Neural cell (in vitro differentiated cells): ENCODE results near the gene NKAIN2.

Experiments used
- EP300 ChIP-seq: fragments of 450-650 bp; conservative IDR thresholded peaks from 2 replicates; pipeline ENCODE4 v1.6.1; 2014; ENCODE audit warnings: antibody characterized with exemption, mild to moderate bottlenecking, moderate library complexity; ENCODE audit not compliant: poor library complexity, severe bottlenecking
- EZH2 ChIP-seq: fragments of 200-600, 300-800 bp; shearing (Covaris generic), sonication (generic); IDR thresholded peaks from 2 replicates; pipeline ENCODE4 v1.6.1; 2014; ENCODE audit warnings: antibody characterized with exemption, low read length, borderline replicate concordance, mild to moderate bottlenecking; ENCODE audit not compliant: insufficient read depth, poor library complexity, severe bottlenecking
- POLR2AphosphoS5 ChIP-seq: IDR thresholded peaks from 2 replicates; pipeline ENCODE4 v1.6.1; 2012
- RAD21 ChIP-seq: fragments of 450-650 bp; conservative IDR thresholded peaks from 2 replicates; pipeline ENCODE4 v1.6.1; 2014; ENCODE audit warnings: antibody characterized with exemption, mild to moderate bottlenecking, moderate library complexity
- SMC3 ChIP-seq: fragments of 450-650 bp; conservative IDR thresholded peaks from 2 replicates; pipeline ENCODE4 v1.6.1; 2014; ENCODE audit warnings: antibody characterized with exemption, mild to moderate bottlenecking, moderate library complexity; ENCODE audit not compliant: poor library complexity
- TAF1 ChIP-seq: IDR thresholded peaks from 2 replicates; pipeline ENCODE4 v1.6.1; 2012; ENCODE audit warnings: low read depth
- TF ChIP-seq, protein P1 (sequence below): fragments of 450-650 bp; IDR thresholded peaks from 2 replicates; pipeline ENCODE4 v1.5.1; 2014; ENCODE audit warnings: antibody characterized with exemption, mild to moderate bottlenecking, moderate library complexity; ENCODE audit not compliant: poor library complexity, severe bottlenecking
- TF ChIP-seq, protein P2 (sequence below): IDR thresholded peaks from 2 replicates; pipeline ENCODE4 v1.6.1; 2012; ENCODE audit warnings: borderline replicate concordance

DNA sequence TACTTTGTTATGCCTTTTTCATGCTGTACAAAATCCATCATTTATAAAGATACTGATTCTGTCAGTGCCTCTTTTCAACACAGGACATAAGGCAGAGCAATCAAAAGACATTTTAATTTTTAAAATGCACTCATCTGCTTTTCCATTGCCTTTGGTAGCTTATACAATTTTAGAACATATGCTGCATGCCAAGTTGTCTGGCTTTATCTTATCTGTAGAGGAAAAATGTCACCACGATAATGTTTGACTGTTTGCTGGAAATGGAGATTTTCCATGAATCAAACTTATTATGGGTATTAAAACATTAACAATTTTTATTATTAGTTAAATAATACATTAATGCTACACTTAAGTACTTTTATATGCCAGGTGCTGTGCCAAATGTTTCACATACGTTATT is 50.5 kb downstream of the NKAIN2 start:
- TF ChIP-seq, protein P1, sequence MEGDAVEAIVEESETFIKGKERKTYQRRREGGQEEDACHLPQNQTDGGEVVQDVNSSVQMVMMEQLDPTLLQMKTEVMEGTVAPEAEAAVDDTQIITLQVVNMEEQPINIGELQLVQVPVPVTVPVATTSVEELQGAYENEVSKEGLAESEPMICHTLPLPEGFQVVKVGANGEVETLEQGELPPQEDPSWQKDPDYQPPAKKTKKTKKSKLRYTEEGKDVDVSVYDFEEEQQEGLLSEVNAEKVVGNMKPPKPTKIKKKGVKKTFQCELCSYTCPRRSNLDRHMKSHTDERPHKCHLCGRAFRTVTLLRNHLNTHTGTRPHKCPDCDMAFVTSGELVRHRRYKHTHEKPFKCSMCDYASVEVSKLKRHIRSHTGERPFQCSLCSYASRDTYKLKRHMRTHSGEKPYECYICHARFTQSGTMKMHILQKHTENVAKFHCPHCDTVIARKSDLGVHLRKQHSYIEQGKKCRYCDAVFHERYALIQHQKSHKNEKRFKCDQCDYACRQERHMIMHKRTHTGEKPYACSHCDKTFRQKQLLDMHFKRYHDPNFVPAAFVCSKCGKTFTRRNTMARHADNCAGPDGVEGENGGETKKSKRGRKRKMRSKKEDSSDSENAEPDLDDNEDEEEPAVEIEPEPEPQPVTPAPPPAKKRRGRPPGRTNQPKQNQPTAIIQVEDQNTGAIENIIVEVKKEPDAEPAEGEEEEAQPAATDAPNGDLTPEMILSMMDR, result no peak
- TF ChIP-seq POLR2AphosphoS5 (no peak), TAF1 (no peak), EP300 (no peak), SMC3 (no peak), EZH2 (no peak), RAD21 (no peak)
- TF ChIP-seq, protein P2, sequence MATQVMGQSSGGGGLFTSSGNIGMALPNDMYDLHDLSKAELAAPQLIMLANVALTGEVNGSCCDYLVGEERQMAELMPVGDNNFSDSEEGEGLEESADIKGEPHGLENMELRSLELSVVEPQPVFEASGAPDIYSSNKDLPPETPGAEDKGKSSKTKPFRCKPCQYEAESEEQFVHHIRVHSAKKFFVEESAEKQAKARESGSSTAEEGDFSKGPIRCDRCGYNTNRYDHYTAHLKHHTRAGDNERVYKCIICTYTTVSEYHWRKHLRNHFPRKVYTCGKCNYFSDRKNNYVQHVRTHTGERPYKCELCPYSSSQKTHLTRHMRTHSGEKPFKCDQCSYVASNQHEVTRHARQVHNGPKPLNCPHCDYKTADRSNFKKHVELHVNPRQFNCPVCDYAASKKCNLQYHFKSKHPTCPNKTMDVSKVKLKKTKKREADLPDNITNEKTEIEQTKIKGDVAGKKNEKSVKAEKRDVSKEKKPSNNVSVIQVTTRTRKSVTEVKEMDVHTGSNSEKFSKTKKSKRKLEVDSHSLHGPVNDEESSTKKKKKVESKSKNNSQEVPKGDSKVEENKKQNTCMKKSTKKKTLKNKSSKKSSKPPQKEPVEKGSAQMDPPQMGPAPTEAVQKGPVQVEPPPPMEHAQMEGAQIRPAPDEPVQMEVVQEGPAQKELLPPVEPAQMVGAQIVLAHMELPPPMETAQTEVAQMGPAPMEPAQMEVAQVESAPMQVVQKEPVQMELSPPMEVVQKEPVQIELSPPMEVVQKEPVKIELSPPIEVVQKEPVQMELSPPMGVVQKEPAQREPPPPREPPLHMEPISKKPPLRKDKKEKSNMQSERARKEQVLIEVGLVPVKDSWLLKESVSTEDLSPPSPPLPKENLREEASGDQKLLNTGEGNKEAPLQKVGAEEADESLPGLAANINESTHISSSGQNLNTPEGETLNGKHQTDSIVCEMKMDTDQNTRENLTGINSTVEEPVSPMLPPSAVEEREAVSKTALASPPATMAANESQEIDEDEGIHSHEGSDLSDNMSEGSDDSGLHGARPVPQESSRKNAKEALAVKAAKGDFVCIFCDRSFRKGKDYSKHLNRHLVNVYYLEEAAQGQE, result no peak
